Neural progenitor cell (in vitro differentiated cells): ENCODE results near the gene CCS. TPM values are rescaled to one million over a fixed set of nuclear protein-coding genes. Genes with fewer than 3 reads are reported as not detected.

ENCODE experiments used
- DNase-seq: peaks from one replicate; pipeline ENCODE4 v3.0.0-alpha.2; 2016; ENCODE audit warnings: low spot score
- H2AFZ ChIP-seq: fragments of 200-600 bp; sonication (generic); replicated peaks from 2 replicates; pipeline ENCODE4 v1.6.1; 2016; ENCODE audit warnings: antibody characterized with exemption
- H3F3A ChIP-seq: fragments of 200-600 bp; sonication (generic); 2 replicates; pipeline ENCODE4 v1.6.1; 2016; ENCODE audit warnings: antibody characterized with exemption, low read depth
- H3K27ac ChIP-seq: fragments of 200-600 bp; sonication (generic); 2 replicates; pipeline ENCODE4 v1.5.1; 2016; ENCODE audit warnings: mild to moderate bottlenecking
- H3K27me3 ChIP-seq: fragments of 200-600 bp; sonication (generic); 2 replicates; pipeline ENCODE4 v1.6.1; 2016; ENCODE audit warnings: mild to moderate bottlenecking, moderate library complexity
- H3K36me3 ChIP-seq: fragments of 200-600 bp; sonication (generic); 2 replicates; pipeline ENCODE4 v1.5.1; 2016
- H3K4me1 ChIP-seq: fragments of 200-600 bp; sonication (generic); 2 replicates; pipeline ENCODE4 v1.6.1; 2016; ENCODE audit warnings: mixed run types
- H3K4me2 ChIP-seq: fragments of 200-600 bp; sonication (generic); 2 replicates; pipeline ENCODE4 v1.6.1; 2016
- H3K4me3 ChIP-seq: fragments of 200-600 bp; sonication (generic); 2 replicates; pipeline ENCODE4 v1.5.1; 2016
- H3K79me2 ChIP-seq: fragments of 200-600 bp; sonication (generic); 2 replicates; pipeline ENCODE4 v1.6.1; 2016; ENCODE audit warnings: low read depth
- H3K9ac ChIP-seq: fragments of 200-600 bp; sonication (generic); 2 replicates; pipeline ENCODE4 v1.6.1; 2016
- H3K9me3 ChIP-seq: fragments of 200-600 bp; sonication (generic); 2 replicates; pipeline ENCODE4 v1.5.1; 2016; ENCODE audit warnings: low read depth
- H4K20me1 ChIP-seq: fragments of 200-600 bp; sonication (generic); 2 replicates; pipeline ENCODE4 v1.6.1; 2016; ENCODE audit warnings: low read depth
- H3K27ac Mint-ChIP-seq: 3 replicates; pipeline ENCODE4 v1.8.0; 2021; ENCODE audit warnings: mixed read lengths
- H3K27me3 Mint-ChIP-seq: 2 replicates; pipeline ENCODE4 v1.8.0; 2022; ENCODE audit warnings: low read depth, mild to moderate bottlenecking, inconsistent platforms, moderate library complexity, mixed read lengths; ENCODE audit not compliant: insufficient read depth
- H3K36me3 Mint-ChIP-seq: 3 replicates; pipeline ENCODE4 v1.8.0; 2021; ENCODE audit warnings: mixed read lengths
- H3K4me1 Mint-ChIP-seq: 3 replicates; pipeline ENCODE4 v1.8.0; 2021; ENCODE audit warnings: mixed read lengths
- H3K4me3 Mint-ChIP-seq: 3 replicates; pipeline ENCODE4 v1.8.0; 2021; ENCODE audit warnings: mild to moderate bottlenecking, moderate library complexity, mixed read lengths
- H3K9me3 Mint-ChIP-seq: 3 replicates; pipeline ENCODE4 v1.8.0; 2020; ENCODE audit warnings: mixed read lengths
- CTCF ChIP-seq: fragments of 200-600 bp; sonication (generic); IDR thresholded peaks from 2 replicates; pipeline ENCODE4 v1.5.1; 2017; ENCODE audit warnings: antibody characterized with exemption, mild to moderate bottlenecking
- EZH2 ChIP-seq: fragments of 200-600 bp; sonication (generic); IDR thresholded peaks from 2 replicates; pipeline ENCODE4 v1.6.1; 2017; ENCODE audit warnings: antibody characterized with exemption, mild to moderate bottlenecking, moderate library complexity
- EZH2phosphoT487 ChIP-seq: fragments of 200-600 bp; sonication (generic); IDR thresholded peaks from 2 replicates; pipeline ENCODE4 v1.6.1; 2017; ENCODE audit warnings: antibody characterized with exemption
- total RNA-seq: library from RNA; depleted of rRNA; stranded (reverse); fragments of >200 nt; gene quantifications from 2 replicates; pipeline ENCODE4 v1.2.3, GENCODE V29; 2015; ENCODE audit warnings: low replicate concordance

CCS gene
- total RNA-seq, 1 donor from 2014 or later, result 44.3 TPM

- Histone ChIP-seq H3F3A (peaks cover 10% of the 10 kb centered on the region), H3K36me3 (no peaks in the 10 kb centered on the region), H3K9me3 (no peaks in the 10 kb centered on the region), H2AFZ (no peak overlapping the region), H3K4me1 (peaks cover 6% of the 10 kb centered on the region), H3K4me2 (peak overlapping the region; percentile 85), H3K27me3 (no peaks in the 10 kb centered on the region), H4K20me1 (no peaks in the 10 kb centered on the region), H3K79me2 (peaks cover 13% of the 10 kb centered on the region), H3K27ac (no peak overlapping the region), H3K9ac (no peak overlapping the region), H3K4me3 (peak overlapping the region; percentile 55)
- Mint-ChIP-seq H3K27ac (peak overlapping the region; percentile 100), H3K9me3 (peaks cover 26% of the 10 kb centered on the region), H3K4me3 (peak overlapping the region; percentile 100), H3K36me3 (peaks cover 8% of the 10 kb centered on the region), H3K27me3 (peaks cover 11% of the 10 kb centered on the region), H3K4me1 (peaks cover 18% of the 10 kb centered on the region)
- no peak for TF ChIP-seq EZH2
- no peak for DNase-seq
Measured at GRCh38 chr11:66593650-66594049, 665 bp downstream of the CCS start.

- Histone ChIP-seq H3K9me3 (no peaks in the 10 kb centered on the region), H2AFZ (no peak overlapping the region), H3K27ac (no peak overlapping the region), H3K79me2 (peaks cover 13% of the 10 kb centered on the region), H3K36me3 (no peaks in the 10 kb centered on the region), H4K20me1 (no peaks in the 10 kb centered on the region), H3K27me3 (no peaks in the 10 kb centered on the region), H3K9ac (no peak overlapping the region), H3F3A (peaks cover 10% of the 10 kb centered on the region), H3K4me3 (no peak overlapping the region), H3K4me1 (peaks cover 6% of the 10 kb centered on the region), H3K4me2 (no peak overlapping the region)
- DNase-seq, result no peak
- Mint-ChIP-seq H3K9me3 (peaks cover 19% of the 10 kb centered on the region), H3K27me3 (peaks cover 11% of the 10 kb centered on the region), H3K36me3 (peaks cover 8% of the 10 kb centered on the region), H3K4me1 (peaks cover 22% of the 10 kb centered on the region), H3K27ac (no peak overlapping the region), H3K4me3 (peak overlapping the region; percentile 39)
- TF ChIP-seq CTCF (no peak), EZH2 (no peak), EZH2phosphoT487 (no peak)
Measured at GRCh38 chr11:66595245-66595904, 2.4 kb downstream of the CCS start.

- Mint-ChIP-seq H3K36me3 (peaks cover 9% of the 10 kb centered on the region), H3K27ac (no peak overlapping the region), H3K4me3 (no peak overlapping the region), H3K27me3 (peaks cover 2% of the 10 kb centered on the region), H3K9me3 (no peaks in the 10 kb centered on the region), H3K4me1 (peaks cover 17% of the 10 kb centered on the region)
- Histone ChIP-seq H3K79me2 (peaks cover 4% of the 10 kb centered on the region), H3K4me2 (no peak overlapping the region), H3K4me3 (no peak overlapping the region), H4K20me1 (no peaks in the 10 kb centered on the region), H3K27ac (no peak overlapping the region), H3F3A (no peaks in the 10 kb centered on the region), H2AFZ (no peak overlapping the region), H3K4me1 (no peaks in the 10 kb centered on the region), H3K27me3 (no peaks in the 10 kb centered on the region), H3K36me3 (no peaks in the 10 kb centered on the region), H3K9ac (no peak overlapping the region), H3K9me3 (no peaks in the 10 kb centered on the region)
- DNase-seq, result no peak
- TF ChIP-seq CTCF (no peak), EZH2phosphoT487 (no peak), EZH2 (no peak)
Measured at GRCh38 chr11:66598993-66599392, 6.0 kb downstream of the CCS start.

- no peak for TF ChIP-seq CTCF
- TF ChIP-seq EZH2, result no peak
- TF ChIP-seq EZH2phosphoT487, result no peak
- H3K36me3 ChIP-seq, result no peaks in the 10 kb centered on the region
Measured at GRCh38 chr11:66600219-66600618, 7.2 kb downstream of the CCS start.

More at GRCh38 chr11:66600219-66600618, 7.2 kb downstream of the CCS start:
- no peaks in the 10 kb centered on the region for H4K20me1 ChIP-seq
- H3K4me1 ChIP-seq, result no peaks in the 10 kb centered on the region
- no peaks in the 10 kb centered on the region for H3K9me3 ChIP-seq
- no peaks in the 10 kb centered on the region for H3K27me3 ChIP-seq
- no peaks in the 10 kb centered on the region for H3K9me3 Mint-ChIP-seq
- peaks cover 11% of the 10 kb centered on the region for H3K4me1 Mint-ChIP-seq
- H3K27me3 Mint-ChIP-seq, result peaks cover 2% of the 10 kb centered on the region
- no peak overlapping the region for H3K4me3 Mint-ChIP-seq
- no peak overlapping the region for H2AFZ ChIP-seq
- H3F3A ChIP-seq, result no peaks in the 10 kb centered on the region
- peaks cover 8% of the 10 kb centered on the region for H3K36me3 Mint-ChIP-seq
- no peak overlapping the region for H3K4me2 ChIP-seq
- no peaks in the 10 kb centered on the region for H3K79me2 ChIP-seq
- H3K9ac ChIP-seq, result no peak overlapping the region
- peak overlapping the region; percentile 34 for H3K27ac Mint-ChIP-seq
- DNase-seq, result no peak
- no peak overlapping the region for H3K4me3 ChIP-seq
- H3K27ac ChIP-seq, result no peak overlapping the region
